Umbilical cord (tissue), 2 donors: ENCODE measurements around the gene PBX3. TPM values are rescaled to one million over a fixed set of nuclear protein-coding genes. Genes with fewer than 3 reads are reported as not detected.
A peak's percentile ranks its signal among the peaks of the same experiment; 100 is the strongest.
"Not testable (repeated sequence)": the region's sequence is repeated elsewhere in the genome, so short reads cannot be mapped to it uniquely, and the experiment has no call there.

Source experiments
- DNase-seq: peaks from one replicate; pipeline ENCODE4 v3.0.0-alpha.2; 2015; ENCODE audit warnings: low spot score
- total RNA-seq: library from RNA; depleted of rRNA; stranded (reverse); fragments of >200 nt; gene quantifications from one replicate; pipeline ENCODE4 v1.2.3, GENCODE V29; 2014; ENCODE audit warnings: low replicate concordance; ENCODE audit not compliant: insufficient read depth

PBX3 gene
- total RNA-seq, 1 donor from 2014 or later, result 64.0 TPM

GRCh38 chr9:125776789-125777188 lies 29.6 kb downstream of the PBX3 start:
- DNase-seq, result not testable (repeated sequence)

DNA sequence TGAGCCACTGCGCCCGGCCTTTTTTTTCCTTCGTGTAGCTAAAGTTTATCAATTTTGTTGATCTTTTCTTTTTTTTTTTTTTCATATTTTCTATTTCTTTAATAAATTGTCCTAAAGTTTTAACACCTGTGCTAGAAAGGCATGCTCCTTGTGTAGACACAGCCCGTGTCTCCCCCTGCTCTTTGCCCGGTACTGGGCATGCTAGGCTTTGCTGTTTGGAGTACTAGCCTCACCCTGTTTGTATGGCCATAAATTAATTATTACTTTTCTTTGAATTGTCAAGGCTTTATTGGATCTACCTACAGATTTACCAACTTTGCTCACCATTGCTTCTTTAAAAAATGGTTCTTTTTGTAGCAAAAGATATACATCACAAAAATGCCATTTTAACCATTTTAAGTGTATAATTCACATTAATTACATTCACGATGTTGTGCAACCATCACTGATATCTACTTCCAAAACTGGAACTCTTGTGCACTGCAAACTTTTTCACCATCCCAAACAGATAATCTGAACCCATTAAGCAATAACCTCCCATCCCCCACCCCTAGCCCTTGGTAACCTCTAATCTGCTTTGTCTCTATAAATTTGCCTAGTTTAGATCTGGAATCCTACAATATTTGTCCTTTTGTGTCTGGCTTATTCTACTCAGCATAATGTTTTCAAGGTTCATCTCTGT lies 31.5 kb downstream of the PBX3 start:
- not testable (repeated sequence) for DNase-seq

DNA sequence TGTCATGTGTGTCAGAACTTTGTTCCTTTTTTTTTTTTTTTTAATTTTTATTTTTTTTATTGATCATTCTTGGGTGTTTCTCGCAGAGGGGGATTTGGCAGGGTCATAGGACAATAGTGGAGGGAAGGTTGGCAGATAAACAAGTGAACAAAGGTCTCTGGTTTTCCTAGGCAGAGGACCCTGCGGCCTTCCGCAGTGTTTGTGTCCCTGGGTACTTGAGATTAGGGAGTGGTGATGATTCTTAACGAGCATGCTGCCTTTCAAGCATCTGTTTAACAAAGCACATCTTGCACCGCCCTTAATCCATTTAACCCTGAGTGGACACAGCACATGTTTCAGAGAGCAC lies 32.0 kb downstream of the PBX3 start:
- not testable (repeated sequence) for DNase-seq

DNA sequence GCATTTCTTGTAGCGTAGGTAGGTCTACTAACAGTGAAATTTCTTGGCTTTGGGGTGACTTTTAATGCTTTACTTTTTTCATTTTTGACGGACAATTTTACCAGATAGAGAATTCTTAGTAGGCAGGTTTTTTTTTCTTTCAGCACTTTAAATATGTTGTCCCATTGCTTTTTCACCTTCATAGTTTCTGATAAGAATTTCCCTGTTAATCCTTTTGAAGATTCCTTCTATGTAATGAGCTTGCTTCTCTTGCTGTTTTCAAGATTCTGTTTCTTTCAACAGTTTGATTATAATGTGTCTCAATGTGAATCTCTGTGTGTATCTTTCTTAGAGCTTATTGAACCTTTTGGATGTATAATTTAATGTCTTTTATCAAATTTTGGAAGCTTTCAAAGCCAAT lies 35.5 kb downstream of the PBX3 start:
- DNase-seq, result no peak

DNA sequence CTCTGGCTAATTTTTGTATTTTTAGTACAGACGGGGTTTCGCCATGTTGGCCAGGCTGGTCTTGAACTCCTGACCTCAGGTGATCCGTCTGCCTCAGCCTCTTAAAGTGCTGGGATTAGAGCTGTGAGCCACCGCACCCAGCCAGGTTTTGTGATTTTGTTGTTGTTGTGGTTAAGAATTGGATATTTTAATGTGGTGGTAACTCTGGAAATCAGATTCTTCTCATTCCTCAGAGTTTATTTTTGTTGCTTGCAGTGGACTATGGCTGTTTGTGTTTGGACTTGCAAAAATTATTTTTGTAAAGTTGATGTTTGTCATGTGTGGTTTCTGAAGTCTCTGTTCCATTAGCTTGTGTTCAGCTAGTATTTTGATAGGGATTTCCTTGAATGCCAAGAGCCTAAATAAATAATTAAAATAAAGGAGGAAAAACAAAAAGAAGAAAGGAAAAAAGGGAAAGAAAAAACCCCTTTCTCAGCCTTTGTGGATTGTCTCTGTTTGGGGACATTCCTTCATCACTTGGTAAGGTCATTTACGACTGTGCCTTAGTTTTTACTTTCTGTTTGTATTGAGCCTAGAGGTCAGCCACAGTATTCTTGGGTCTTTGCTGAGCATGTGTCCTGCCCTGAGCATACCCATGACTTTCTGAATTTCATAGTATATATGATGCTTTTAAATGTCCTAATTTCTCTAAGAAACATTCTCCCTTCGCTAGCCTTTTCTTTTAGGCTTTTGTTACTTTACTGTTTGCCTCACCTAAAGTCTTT lies 37.3 kb downstream of the PBX3 start:
- no peak for DNase-seq

GRCh38 chr9:125785248-125785751 lies 38.1 kb downstream of the PBX3 start:
- DNase-seq, result no peak

DNA sequence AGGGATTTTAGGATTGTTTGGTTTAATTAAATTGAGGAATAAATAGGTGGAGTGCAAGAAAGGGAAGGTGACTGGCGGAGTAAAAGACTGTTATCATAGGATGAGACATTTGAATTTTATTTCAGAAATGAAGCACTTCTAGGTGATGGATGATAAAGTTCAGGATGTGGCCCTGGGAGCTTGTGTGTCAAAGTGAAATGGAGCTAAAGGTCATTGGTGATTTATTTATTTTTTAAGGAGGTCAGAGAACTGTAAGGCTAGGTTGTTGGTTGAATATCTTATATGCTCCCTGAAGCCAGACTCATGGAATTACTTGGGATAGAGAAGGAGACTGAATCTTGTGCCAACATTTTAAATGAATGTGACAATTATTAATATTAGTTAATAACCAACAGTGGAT lies 40.5 kb downstream of the PBX3 start:
- DNase-seq, result no peak

DNA sequence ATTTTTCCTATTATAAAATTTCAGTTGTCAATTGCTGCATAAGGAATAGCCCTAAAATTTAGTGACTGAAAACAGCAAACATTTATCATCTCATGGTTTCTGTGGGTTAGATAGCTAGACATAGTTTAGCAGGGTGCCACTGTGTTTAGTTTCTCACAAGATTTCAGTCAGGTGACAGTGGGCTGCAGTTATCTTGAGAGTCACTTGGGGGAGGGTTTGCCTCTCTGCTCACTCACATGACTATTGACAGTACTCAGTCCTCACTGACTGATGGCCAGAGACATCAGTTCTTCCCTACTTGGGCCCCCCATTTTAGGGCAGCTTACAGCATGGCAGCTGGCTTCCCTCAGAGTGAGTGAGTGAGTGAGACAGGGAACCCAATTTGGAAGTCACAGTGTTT lies 42.0 kb downstream of the PBX3 start:
- no peak for DNase-seq

DNA sequence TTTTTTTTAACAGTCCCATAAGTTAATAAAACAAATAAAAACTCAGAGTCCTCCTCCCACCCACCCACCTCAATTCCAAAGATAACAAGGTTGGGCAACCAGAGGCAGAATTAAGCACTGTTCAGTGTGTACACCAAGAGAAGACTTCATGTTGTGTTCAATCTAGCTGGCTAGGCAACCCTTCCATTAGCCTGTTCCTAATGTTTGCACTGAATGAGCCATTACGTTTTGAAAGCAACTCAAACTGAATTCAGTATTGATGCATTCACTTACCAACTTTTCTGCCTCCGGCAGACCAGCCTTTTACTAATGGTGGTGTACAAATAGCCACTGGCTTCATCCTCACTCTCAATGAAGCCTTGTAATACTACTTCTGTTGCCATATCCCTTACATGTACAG lies 47.5 kb downstream of the PBX3 start:
- DNase-seq, result no peak

- no peak for DNase-seq
These were observed 48.9 kb downstream of the PBX3 start for GRCh38 chr9:125795970-125796596.

DNA sequence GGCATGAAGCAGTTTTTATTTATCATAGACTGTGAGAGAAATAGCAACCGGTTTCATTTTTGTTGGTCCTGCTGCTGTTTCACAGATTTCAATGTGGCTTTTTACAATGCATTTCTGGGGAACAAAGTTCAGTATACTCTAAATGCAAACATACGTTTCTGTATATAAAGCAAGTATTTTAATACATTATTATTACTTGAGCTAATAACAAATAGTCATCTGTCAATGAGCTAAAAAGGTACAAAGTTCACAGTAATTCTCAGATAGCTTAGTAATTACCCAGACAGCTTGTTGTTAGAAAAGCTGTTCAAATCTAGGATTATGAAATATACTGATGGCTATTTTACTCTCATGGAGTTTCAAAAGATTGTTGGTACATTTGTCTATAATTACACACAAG lies 50.8 kb downstream of the PBX3 start:
- no peak for DNase-seq

- DNase-seq, result no peak
These were observed 56.4 kb downstream of the PBX3 start for GRCh38 chr9:125803526-125803925.

DNA sequence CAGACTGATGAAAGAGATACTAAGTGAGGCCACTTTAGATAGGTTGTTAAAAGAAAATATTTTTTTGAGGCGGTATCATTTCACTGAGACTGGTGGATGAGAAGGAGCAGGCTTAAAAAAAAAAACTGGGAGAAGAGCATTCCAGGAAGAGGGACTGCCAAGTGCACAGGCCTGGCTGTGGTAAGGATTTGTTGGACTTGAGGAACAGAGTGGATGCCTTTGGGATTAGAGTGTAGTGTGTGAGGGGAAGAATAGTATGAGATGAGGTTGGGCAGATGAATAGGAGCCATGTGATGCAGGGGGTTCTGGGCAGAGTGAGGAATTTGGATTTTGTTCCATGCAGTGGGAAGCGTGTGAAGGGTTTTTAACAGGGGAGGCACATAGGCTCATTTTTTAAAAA lies 57.9 kb downstream of the PBX3 start:
- DNase-seq, result peak; percentile 60

DNA sequence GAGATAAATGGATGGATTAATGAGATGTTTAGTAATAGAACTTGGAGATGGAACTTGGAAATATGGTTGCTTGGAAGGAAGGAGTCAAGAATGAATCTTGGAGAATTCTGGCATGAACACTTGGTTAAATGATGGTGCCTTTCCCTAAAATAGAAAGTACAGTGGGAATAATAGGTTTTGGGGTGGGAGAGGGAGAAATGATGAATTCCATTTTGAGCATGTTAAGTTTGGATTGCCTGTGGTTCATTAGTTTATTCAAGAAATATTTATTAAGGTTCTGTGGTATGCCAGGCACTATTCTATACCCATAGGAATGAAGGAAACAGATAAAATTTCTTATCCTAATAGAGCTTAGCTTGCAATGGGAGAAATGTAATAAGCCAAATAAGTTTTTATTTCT lies 58.4 kb downstream of the PBX3 start:
- no peak for DNase-seq

- DNase-seq, result no peak
These were observed 59.9 kb downstream of the PBX3 start for GRCh38 chr9:125807079-125807478.

GRCh38 chr9:125810161-125810560 lies 63.0 kb downstream of the PBX3 start:
- no peak for DNase-seq

DNA sequence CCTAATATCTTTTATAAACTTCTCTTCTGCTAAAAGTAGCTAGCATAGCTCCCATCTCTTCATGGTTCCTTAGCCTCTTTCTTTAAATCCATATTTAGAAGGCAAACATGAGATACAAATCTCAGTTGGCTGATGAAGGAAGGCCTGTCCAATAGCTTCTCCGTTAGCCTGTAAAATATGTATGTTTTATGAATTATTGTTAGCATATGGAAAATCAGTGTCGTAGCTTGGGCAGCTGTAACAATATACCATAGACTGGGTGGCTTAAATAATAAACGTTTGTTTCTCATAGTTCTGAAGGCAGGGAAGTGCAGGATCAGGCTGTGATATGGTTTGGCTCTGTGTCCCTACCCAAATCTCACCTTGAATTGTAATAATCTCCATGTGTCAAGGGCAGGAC lies 63.8 kb downstream of the PBX3 start:
- DNase-seq, result no peak

GRCh38 chr9:125812403-125812802 lies 65.2 kb downstream of the PBX3 start:
- DNase-seq, result no peak

- DNase-seq, result peak; percentile 26
These were observed 68.4 kb downstream of the PBX3 start for GRCh38 chr9:125815568-125815967.

GRCh38 chr9:125816321-125816720 lies 69.1 kb downstream of the PBX3 start:
- DNase-seq, result no peak

DNA sequence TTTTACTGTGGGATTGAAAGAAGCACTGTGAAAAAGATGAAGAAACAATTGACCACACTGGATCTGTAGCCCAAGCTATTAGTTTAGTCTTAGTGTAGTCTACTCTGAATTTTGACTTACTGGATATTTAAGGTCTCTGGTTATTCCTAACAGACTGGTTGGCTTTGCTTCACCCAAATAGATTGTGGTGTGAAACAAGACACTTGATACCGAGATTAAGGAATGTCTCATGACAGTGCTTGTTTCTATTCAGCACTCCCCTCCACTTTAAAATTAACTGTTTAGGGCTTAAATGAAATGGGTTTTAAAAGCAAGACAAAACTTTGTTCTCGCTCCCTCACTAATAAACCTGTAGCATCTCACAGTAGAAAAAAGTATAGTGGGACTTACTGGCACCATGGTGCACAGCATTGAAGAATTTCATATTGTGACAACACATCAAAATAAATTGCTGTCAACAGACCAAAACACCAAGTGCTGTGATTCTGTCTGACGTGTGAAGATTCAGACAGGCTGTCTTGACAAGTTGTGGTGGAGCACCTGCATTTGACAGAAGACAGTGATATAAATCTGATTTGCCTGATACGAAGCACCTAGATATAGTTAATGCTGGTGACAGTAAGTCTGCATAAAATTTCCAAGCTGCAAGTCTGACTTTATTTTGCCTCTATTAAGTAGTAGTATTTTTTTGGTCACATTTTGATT lies 73.1 kb downstream of the PBX3 start:
- DNase-seq, result no peak

DNA sequence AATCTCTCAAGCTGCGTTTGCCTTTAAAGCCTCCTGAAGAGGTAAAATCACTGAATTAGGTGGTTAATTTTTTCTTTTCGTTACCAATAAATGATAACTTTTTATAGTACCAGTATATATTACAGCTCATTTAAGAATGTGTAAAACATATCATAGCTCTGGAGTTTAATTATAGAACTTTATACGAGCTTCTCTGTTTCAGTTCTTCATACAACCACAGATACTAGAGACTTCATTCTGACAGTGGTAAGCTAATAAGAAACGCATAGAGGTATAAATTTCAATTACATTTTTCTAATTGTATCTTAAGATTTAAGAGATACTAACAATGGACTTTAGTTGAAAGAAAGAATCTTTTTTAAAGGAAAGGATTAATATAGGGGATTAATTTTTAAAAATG lies 73.9 kb downstream of the PBX3 start:
- DNase-seq, result no peak
